Measurements from ENCODE around the gene IDE.

The IDE gene

GRCh38 chr10:92562424-92562823 is 11.5 kb downstream of the IDE start:
- DNase-seq, result no peak

GRCh38 chr10:92559046-92559445 is 14.8 kb downstream of the IDE start:
- DNase-seq, result no peak

GRCh38 chr10:92553959-92554358 is 19.9 kb downstream of the IDE start:
- no peak for DNase-seq

GRCh38 chr10:92552310-92552709 is 21.6 kb downstream of the IDE start:
- DNase-seq, result peak in 1 of 2 experiments; percentile 9

- DNase-seq, result no peak
Measured at GRCh38 chr10:92550924-92551323, 23.0 kb downstream of the IDE start.

GRCh38 chr10:92547676-92548075 is 26.2 kb downstream of the IDE start:
- DNase-seq, result no peak

- no peak for DNase-seq
Measured at GRCh38 chr10:92545556-92545955, 28.3 kb downstream of the IDE start.

- peak; percentile 91 to 96 for DNase-seq
Measured at GRCh38 chr10:92544296-92544695, 29.6 kb downstream of the IDE start.

- no peak for DNase-seq
Measured at GRCh38 chr10:92542458-92542857, 31.4 kb downstream of the IDE start.

GRCh38 chr10:92541583-92541982 is 32.3 kb downstream of the IDE start:
- DNase-seq, result no peak

GRCh38 chr10:92538231-92538958 is 35.5 kb downstream of the IDE start:
- no peak for DNase-seq

- DNase-seq, result no peak
Measured at GRCh38 chr10:92530891-92531535, 42.9 kb downstream of the IDE start.

GRCh38 chr10:92530421-92530820 is 43.5 kb downstream of the IDE start:
- no peak for DNase-seq

GRCh38 chr10:92527716-92528115 is 46.2 kb downstream of the IDE start:
- no peak for DNase-seq

- no peak for DNase-seq
Measured at GRCh38 chr10:92523639-92524038, 50.3 kb downstream of the IDE start.

- DNase-seq, result peak; percentile 70 to 72
Measured at GRCh38 chr10:92517034-92517655, 56.7 kb downstream of the IDE start.

GRCh38 chr10:92508866-92509265 is 65.0 kb downstream of the IDE start:
- DNase-seq, result no peak

- no peak for DNase-seq
Measured at GRCh38 chr10:92506336-92506735, 67.6 kb downstream of the IDE start.

- DNase-seq, result no peak
Measured at GRCh38 chr10:92505044-92505443, 68.8 kb downstream of the IDE start.

GRCh38 chr10:92502296-92502808 is 71.5 kb downstream of the IDE start:
- DNase-seq, result no peak

GRCh38 chr10:92493362-92493761 is 80.5 kb downstream of the IDE start:
- DNase-seq, result no peak

- DNase-seq, result no peak
Measured at GRCh38 chr10:92492748-92493240, 81.1 kb downstream of the IDE start.

GRCh38 chr10:92490387-92490786 is 83.5 kb downstream of the IDE start:
- DNase-seq, result no peak

- peak; percentile 89 to 96 for DNase-seq
Measured at GRCh38 chr10:92486637-92487036, 87.3 kb downstream of the IDE start.

All from AML-193 (cell line).